Endodermal cell (in vitro differentiated cells): ENCODE data around the gene BAIAP3. TPM values are rescaled to one million over a fixed set of nuclear protein-coding genes. Genes with fewer than 3 reads are reported as not detected.

ENCODE experiments used
- DNase-seq: peaks from one replicate; pipeline ENCODE4 v3.0.0-alpha.2; 2017
- H3K27ac ChIP-seq: 2 replicates; pipeline ENCODE4 v1.5.1; 2013; ENCODE audit warnings: mild to moderate bottlenecking, low read depth, low read length, moderate library complexity
- H3K27me3 ChIP-seq: 2 replicates; pipeline ENCODE4 v1.6.1; 2013; ENCODE audit warnings: mild to moderate bottlenecking, low read length, moderate library complexity; ENCODE audit not compliant: insufficient read depth, control insufficient read depth, poor library complexity, severe bottlenecking
- H3K36me3 ChIP-seq: 2 replicates; pipeline ENCODE4 v1.7.0; 2013; ENCODE audit warnings: mild to moderate bottlenecking, low read length, moderate library complexity; ENCODE audit not compliant: control insufficient read depth, insufficient read depth
- H3K4me1 ChIP-seq: one replicate; pipeline ENCODE4 v1.7.0; 2013; ENCODE audit warnings: low read length; ENCODE audit not compliant: control insufficient read depth, insufficient read depth
- H3K4me3 ChIP-seq: 2 replicates; pipeline ENCODE4 v1.5.1; 2013; ENCODE audit warnings: mild to moderate bottlenecking, low read length, moderate library complexity
- H3K9ac ChIP-seq: 2 replicates; pipeline ENCODE4 v1.6.1; 2013; ENCODE audit warnings: mild to moderate bottlenecking, low read length, moderate library complexity; ENCODE audit not compliant: poor library complexity, severe bottlenecking; ENCODE audit errors: extremely low read depth
- H3K9me3 ChIP-seq: 2 replicates; pipeline ENCODE4 v1.6.1; 2013; ENCODE audit warnings: mild to moderate bottlenecking, low read length, moderate library complexity; ENCODE audit not compliant: control insufficient read depth
- H3K27ac Mint-ChIP-seq: 2 replicates; pipeline ENCODE4 v1.8.0; 2020; ENCODE audit warnings: mixed read lengths
- H3K27me3 Mint-ChIP-seq: 2 replicates; pipeline ENCODE4 v1.8.0; 2021; ENCODE audit warnings: mild to moderate bottlenecking, mixed read lengths; ENCODE audit not compliant: insufficient read depth
- H3K36me3 Mint-ChIP-seq: 2 replicates; pipeline ENCODE4 v1.8.0; 2020; ENCODE audit warnings: low read depth, mixed read lengths
- H3K4me1 Mint-ChIP-seq: 2 replicates; pipeline ENCODE4 v1.8.0; 2020; ENCODE audit warnings: mixed read lengths
- H3K4me3 Mint-ChIP-seq: 2 replicates; pipeline ENCODE4 v1.8.0; 2020; ENCODE audit warnings: mild to moderate bottlenecking, moderate library complexity, mixed read lengths
- H3K9me3 Mint-ChIP-seq: 2 replicates; pipeline ENCODE4 v1.8.0; 2020; ENCODE audit warnings: mild to moderate bottlenecking, mixed read lengths
- whole genome bisulfite sequencing, 2 experiments: methylation state at CpG; one replicate each; pipeline versions ENCODE4 v1.1.5 to v1.1.7; 2013; ENCODE audit warnings: missing lambda C conversion rate in 2 of 2, mixed read lengths in 1 of 2; ENCODE audit not compliant: insufficient coverage in 1 of 2, insufficient read length in 1 of 2; 5-methylcytosine and 5-hydroxymethylcytosine counted together
- total RNA-seq, 2 donors: library from RNA; stranded (reverse); fragmentation: NEBNext Ultra II Directional in 1 of 2; extraction: Animal tissue kit (Norgen Biotek cat#: 25700) in 1 of 2; gene quantifications; 2 replicates in 1 of 2; 3 replicates in 1 of 2; pipeline ENCODE4 v1.2.1, GENCODE V29; 2021
- TF ChIP-seq, protein P1 (sequence below): fragments of 200-600 bp; sonication (generic); conservative IDR thresholded peaks from 2 replicates; pipeline ENCODE4 v1.5.0; 2021; ENCODE audit warnings: antibody characterized with exemption, mild to moderate bottlenecking

BAIAP3 gene
- total RNA-seq, 2 donors from 2014 or later: 25.0 to 43.5 TPM

GRCh38 chr16:1345651-1346421, 12.4 kb downstream of the BAIAP3 start:
- H3K36me3 Mint-ChIP-seq: peaks cover 10% of the 10 kb centered on the region
- no peak overlapping the region for H3K27ac ChIP-seq
- no peak overlapping the region for H3K9ac ChIP-seq
- no peak overlapping the region for H3K4me3 ChIP-seq
- DNase-seq: no peak
- TF ChIP-seq, protein P1, sequence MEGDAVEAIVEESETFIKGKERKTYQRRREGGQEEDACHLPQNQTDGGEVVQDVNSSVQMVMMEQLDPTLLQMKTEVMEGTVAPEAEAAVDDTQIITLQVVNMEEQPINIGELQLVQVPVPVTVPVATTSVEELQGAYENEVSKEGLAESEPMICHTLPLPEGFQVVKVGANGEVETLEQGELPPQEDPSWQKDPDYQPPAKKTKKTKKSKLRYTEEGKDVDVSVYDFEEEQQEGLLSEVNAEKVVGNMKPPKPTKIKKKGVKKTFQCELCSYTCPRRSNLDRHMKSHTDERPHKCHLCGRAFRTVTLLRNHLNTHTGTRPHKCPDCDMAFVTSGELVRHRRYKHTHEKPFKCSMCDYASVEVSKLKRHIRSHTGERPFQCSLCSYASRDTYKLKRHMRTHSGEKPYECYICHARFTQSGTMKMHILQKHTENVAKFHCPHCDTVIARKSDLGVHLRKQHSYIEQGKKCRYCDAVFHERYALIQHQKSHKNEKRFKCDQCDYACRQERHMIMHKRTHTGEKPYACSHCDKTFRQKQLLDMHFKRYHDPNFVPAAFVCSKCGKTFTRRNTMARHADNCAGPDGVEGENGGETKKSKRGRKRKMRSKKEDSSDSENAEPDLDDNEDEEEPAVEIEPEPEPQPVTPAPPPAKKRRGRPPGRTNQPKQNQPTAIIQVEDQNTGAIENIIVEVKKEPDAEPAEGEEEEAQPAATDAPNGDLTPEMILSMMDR: no peak
- H3K27ac Mint-ChIP-seq: no peak overlapping the region
- peaks cover 22% of the 10 kb centered on the region for H3K27me3 ChIP-seq
- H3K4me1 ChIP-seq: no peaks in the 10 kb centered on the region
- 87 to 90% methylated on average over 23 to 29 of the region's 31 CpGs for WGBS, 2 experiments
- H3K4me3 Mint-ChIP-seq: no peak overlapping the region
- H3K9me3 Mint-ChIP-seq: no peaks in the 10 kb centered on the region
- H3K27me3 Mint-ChIP-seq: no peaks in the 10 kb centered on the region
- H3K4me1 Mint-ChIP-seq: no peaks in the 10 kb centered on the region
- H3K9me3 ChIP-seq: no peaks in the 10 kb centered on the region
- peaks cover 17% of the 10 kb centered on the region for H3K36me3 ChIP-seq

GRCh38 chr16:1346422-1347285, 13.2 kb downstream of the BAIAP3 start:
- Mint-ChIP-seq H3K4me1 (no peaks in the 10 kb centered on the region), H3K4me3 (no peak overlapping the region), H3K27me3 (no peaks in the 10 kb centered on the region), H3K27ac (no peak overlapping the region), H3K9me3 (no peaks in the 10 kb centered on the region), H3K36me3 (peaks cover 10% of the 10 kb centered on the region)
- WGBS, 2 experiments: 80 to 88% methylated on average over 17 to 34 of the region's 34 CpGs
- Histone ChIP-seq H3K27ac (no peak overlapping the region), H3K36me3 (peaks cover 17% of the 10 kb centered on the region), H3K9ac (no peak overlapping the region), H3K27me3 (peaks cover 21% of the 10 kb centered on the region), H3K4me1 (no peaks in the 10 kb centered on the region), H3K4me3 (no peak overlapping the region), H3K9me3 (no peaks in the 10 kb centered on the region)
- TF ChIP-seq, protein P1: no peak
- no peak for DNase-seq

DNA sequence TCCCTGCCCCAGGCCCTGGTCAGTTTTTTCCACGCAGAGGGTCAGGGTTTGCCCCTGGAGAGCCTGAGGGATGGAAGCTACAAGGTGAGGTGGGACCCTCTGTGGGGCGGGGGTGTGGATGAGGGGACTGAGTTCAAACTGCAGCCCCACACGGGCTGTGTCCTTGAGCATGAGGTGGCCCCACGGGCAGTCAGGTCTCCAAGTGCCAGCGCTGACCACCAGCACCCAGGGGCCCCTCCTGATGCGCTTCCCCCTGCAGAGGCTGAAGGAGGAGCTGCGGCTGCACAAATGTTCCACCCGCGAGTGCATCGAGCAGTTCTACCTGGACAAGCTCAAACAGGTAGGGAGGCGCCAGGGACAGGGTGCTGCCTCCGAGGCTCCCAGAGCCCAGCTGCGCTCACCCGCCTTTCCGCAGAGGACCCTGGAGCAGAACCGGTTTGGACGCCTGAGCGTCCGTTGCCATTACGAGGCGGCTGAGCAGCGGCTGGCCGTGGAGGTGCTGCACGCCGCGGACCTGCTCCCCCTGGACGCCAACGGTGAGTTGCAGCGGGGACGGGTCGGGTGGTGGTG, 13.9 kb downstream of the BAIAP3 start:
- peaks cover 14% of the 10 kb centered on the region for H3K27me3 ChIP-seq
- no peak overlapping the region for H3K4me3 ChIP-seq
- TF ChIP-seq, protein P1: no peak
- Mint-ChIP-seq H3K9me3 (no peaks in the 10 kb centered on the region), H3K4me3 (no peak overlapping the region), H3K36me3 (peaks cover 10% of the 10 kb centered on the region), H3K4me1 (peaks cover under 1% of the 10 kb centered on the region), H3K27me3 (no peaks in the 10 kb centered on the region), H3K27ac (no peak overlapping the region)
- H3K9ac ChIP-seq: no peak overlapping the region
- DNase-seq: no peak
- H3K4me1 ChIP-seq: no peaks in the 10 kb centered on the region
- no peak overlapping the region for H3K27ac ChIP-seq
- WGBS, 2 experiments: 90% methylated on average over 29 to 31 of the region's 31 CpGs
- peaks cover 17% of the 10 kb centered on the region for H3K36me3 ChIP-seq
- no peaks in the 10 kb centered on the region for H3K9me3 ChIP-seq
